Measurements from ENCODE around the gene DYNC2I2. TPM values are rescaled to one million over a fixed set of nuclear protein-coding genes. Genes with fewer than 3 reads are reported as not detected.

DYNC2I2 gene
- total and polyA plus RNA-seq, 10 of the 15 experiments (the other 5 are each of a cell fraction or from before 2014, with no cell fraction given), result 0.89 to 118 (median 47.9) TPM

GRCh38 chr9:128706045-128706444, 49.4 kb upstream of the DYNC2I2 start:
- Histone ChIP-seq H2AFZ (ENCODE audit: control insufficient read depth, low read depth, low read length) (no peak overlapping the region), H3K27me3 (replicated peaks in 1 of 2; ENCODE audit: control insufficient read depth in 2 of 2, insufficient read depth in 2 of 2, low read length in 1 of 2) (no peaks in the 10 kb centered on the region), H4K20me1 (ENCODE audit: control insufficient read depth, insufficient read depth) (no peaks in the 10 kb centered on the region), H3K4me3 (no peak overlapping the region), H3K9ac (ENCODE audit: control insufficient read depth, insufficient read depth, low read length) (no peak overlapping the region), H3K79me2 (ENCODE audit: control insufficient read depth, insufficient read depth, low read length) (no peaks in the 10 kb centered on the region), H3K4me2 (ENCODE audit: control insufficient read depth, insufficient read depth) (no peak overlapping the region), H3K9me3 (replicated peaks; ENCODE audit: control insufficient read depth, insufficient read depth, low read length) (no peaks in the 10 kb centered on the region), H3K36me3 (ENCODE audit: control insufficient read depth in 2 of 2, insufficient read depth in 2 of 2, low read length in 1 of 2) (no peaks in the 10 kb centered on the region), H3K27ac (ENCODE audit: control insufficient read depth, insufficient read depth) (no peak overlapping the region), H3K4me1 (ENCODE audit: control insufficient read depth, insufficient read depth, low read length) (peaks cover 3% of the 10 kb centered on the region; the same call in 1 of the 2 replicates)
- FAIRE-seq, result no peak
- no peak for TF ChIP-seq YY1 (IDR thresholded peaks at IDR 0.05; ENCODE audit: low read depth, low read length)
- TF ChIP-seq STAT3 (IDR thresholded peaks at IDR 0.05; ENCODE audit: low read depth, low read length), result no peak
- no peak for TF ChIP-seq NFXL1 (IDR thresholded peaks at IDR 0.05; ENCODE audit: borderline replicate concordance)
- no peak for TF ChIP-seq ZNF274 (IDR thresholded peaks at IDR 0.05; ENCODE audit: insufficient read depth, insufficient read length)
- TF ChIP-seq ZNF384 (IDR thresholded peaks at IDR 0.05; ENCODE audit: borderline replicate concordance, low read depth, low read length), result no peak
- TF ChIP-seq SUPT20H (IDR thresholded peaks at IDR 0.05; ENCODE audit: borderline replicate concordance, control insufficient read depth, low read depth, low read length), result no peak
- no peak for TF ChIP-seq ZNF24 (IDR thresholded peaks at IDR 0.05)
- no peak for TF ChIP-seq SIX5 (IDR thresholded peaks at IDR 0.05; ENCODE audit: low read depth, low read length, severe bottlenecking)
- no peak for TF ChIP-seq CHD4 (IDR thresholded peaks at IDR 0.05)
- no peak for TF ChIP-seq RUNX3 (IDR thresholded peaks at IDR 0.05; ENCODE audit: low read length)
- TF ChIP-seq CREB1 (IDR thresholded peaks at IDR 0.05; ENCODE audit: low read depth), result no peak
- TF ChIP-seq, protein P1, sequence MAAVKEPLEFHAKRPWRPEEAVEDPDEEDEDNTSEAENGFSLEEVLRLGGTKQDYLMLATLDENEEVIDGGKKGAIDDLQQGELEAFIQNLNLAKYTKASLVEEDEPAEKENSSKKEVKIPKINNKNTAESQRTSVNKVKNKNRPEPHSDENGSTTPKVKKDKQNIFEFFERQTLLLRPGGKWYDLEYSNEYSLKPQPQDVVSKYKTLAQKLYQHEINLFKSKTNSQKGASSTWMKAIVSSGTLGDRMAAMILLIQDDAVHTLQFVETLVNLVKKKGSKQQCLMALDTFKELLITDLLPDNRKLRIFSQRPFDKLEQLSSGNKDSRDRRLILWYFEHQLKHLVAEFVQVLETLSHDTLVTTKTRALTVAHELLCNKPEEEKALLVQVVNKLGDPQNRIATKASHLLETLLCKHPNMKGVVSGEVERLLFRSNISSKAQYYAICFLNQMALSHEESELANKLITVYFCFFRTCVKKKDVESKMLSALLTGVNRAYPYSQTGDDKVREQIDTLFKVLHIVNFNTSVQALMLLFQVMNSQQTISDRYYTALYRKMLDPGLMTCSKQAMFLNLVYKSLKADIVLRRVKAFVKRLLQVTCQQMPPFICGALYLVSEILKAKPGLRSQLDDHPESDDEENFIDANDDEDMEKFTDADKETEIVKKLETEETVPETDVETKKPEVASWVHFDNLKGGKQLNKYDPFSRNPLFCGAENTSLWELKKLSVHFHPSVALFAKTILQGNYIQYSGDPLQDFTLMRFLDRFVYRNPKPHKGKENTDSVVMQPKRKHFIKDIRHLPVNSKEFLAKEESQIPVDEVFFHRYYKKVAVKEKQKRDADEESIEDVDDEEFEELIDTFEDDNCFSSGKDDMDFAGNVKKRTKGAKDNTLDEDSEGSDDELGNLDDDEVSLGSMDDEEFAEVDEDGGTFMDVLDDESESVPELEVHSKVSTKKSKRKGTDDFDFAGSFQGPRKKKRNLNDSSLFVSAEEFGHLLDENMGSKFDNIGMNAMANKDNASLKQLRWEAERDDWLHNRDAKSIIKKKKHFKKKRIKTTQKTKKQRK (IDR thresholded peaks at IDR 0.05; ENCODE audit: low read depth, low read length), result no peak
- no peak for TF ChIP-seq IKZF2 (IDR thresholded peaks at IDR 0.05)
- TF ChIP-seq MAX (IDR thresholded peaks at IDR 0.05; ENCODE audit: low read depth, low read length), result no peak
- no peak for TF ChIP-seq LARP7 (IDR thresholded peaks at IDR 0.05)
- TF ChIP-seq TCF7 (IDR thresholded peaks at IDR 0.05; ENCODE audit: borderline replicate concordance), result no peak
- ChIA-PET SMC1A (ENCODE audit: uncharacterized antibody, unreplicated experiment) (no interaction called here), CTCF (interaction anchor here (0.7 kb wide), 1 partner anchor 474 kb away, joined by 4 read pairs; no protein-coding TSS in a partner anchor), RAD21 (ENCODE audit: unreplicated experiment) (no interaction called here), POLR2A (interaction anchor here (0.5 to 1.8 kb wide), 4 partner anchors 9 to 221 kb away, joined by 3 to 6 read pairs (median 4); no protein-coding TSS in a partner anchor)
- no peak for DNase-seq (ENCODE audit: low read depth, low spot score)
- in situ Hi-C loops (cut with MboI), result no loop called here
- WGBS (ENCODE audit: insufficient coverage, insufficient replicate concordance, low lambda C conversion rate, missing lambda C conversion rate), result 92% methylated on average over 1 of the region's 1 CpG
- intact Hi-C loops (cut with micrococcal nuclease; ENCODE audit: unreplicated experiment), result no loop called here
- BruUV-seq (replicated peaks), result no TSS peak
- ATAC-seq, result no peak

Measured in GM12878 (cell line).